ENCODE results near the gene ARFGAP2.

DNA sequence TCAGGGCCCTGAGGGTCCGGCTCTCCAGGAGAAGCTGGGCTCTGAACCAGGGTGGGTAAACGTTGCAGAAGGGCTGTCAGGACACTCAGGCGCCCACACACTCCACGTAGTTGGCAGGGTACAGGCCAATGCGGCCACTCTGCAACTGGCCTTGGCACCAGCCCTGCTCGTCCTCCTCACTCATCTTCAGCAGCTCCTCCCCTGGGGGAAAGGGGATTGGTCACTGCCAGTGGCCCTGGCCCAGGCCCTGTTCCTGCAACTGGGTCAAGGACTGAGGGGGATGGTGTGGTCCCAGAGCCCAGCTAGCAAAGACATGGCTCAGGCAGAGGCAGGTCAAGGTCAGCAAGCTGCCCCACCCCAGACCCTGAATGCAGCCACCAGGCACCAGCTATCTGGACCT, 1.2 kb upstream of the ARFGAP2 start:
- TF ChIP-seq, protein P1, sequence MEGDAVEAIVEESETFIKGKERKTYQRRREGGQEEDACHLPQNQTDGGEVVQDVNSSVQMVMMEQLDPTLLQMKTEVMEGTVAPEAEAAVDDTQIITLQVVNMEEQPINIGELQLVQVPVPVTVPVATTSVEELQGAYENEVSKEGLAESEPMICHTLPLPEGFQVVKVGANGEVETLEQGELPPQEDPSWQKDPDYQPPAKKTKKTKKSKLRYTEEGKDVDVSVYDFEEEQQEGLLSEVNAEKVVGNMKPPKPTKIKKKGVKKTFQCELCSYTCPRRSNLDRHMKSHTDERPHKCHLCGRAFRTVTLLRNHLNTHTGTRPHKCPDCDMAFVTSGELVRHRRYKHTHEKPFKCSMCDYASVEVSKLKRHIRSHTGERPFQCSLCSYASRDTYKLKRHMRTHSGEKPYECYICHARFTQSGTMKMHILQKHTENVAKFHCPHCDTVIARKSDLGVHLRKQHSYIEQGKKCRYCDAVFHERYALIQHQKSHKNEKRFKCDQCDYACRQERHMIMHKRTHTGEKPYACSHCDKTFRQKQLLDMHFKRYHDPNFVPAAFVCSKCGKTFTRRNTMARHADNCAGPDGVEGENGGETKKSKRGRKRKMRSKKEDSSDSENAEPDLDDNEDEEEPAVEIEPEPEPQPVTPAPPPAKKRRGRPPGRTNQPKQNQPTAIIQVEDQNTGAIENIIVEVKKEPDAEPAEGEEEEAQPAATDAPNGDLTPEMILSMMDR (IDR thresholded peaks at IDR 0.05), result no peak
- TF ChIP-seq POLR2A (IDR thresholded peaks at IDR 0.05), result no peak
